AG04450 (cell line): Measurements from ENCODE around the gene ACSL1. TPM values are rescaled to one million over a fixed set of nuclear protein-coding genes. Genes with fewer than 3 reads are reported as not detected.
A peak's percentile ranks its signal among the peaks of the same experiment; 100 is the strongest.

ENCODE experiments used
- CTCF ChIA-PET: fragments of 300-600, 350-600 bp; formaldehyde crosslinking; extraction: SDS; loops from one replicate; lab custom pipeline; 2022; ENCODE audit warnings: antibody characterized with exemption, inconsistent platforms; lab: Charles Lee
- POLR2A ChIA-PET: fragments of 350-600 bp; formaldehyde crosslinking; extraction: SDS; loops from one replicate; lab custom pipeline; 2021; ENCODE audit warnings: antibody characterized with exemption, inconsistent platforms; lab: Yijun Ruan, JAX
- DNase-seq: peaks from one replicate; pipeline ENCODE4 v3.0.0-alpha.2; 2011; ENCODE audit warnings: low read depth, low spot score
- H3K27ac ChIP-seq: one replicate; pipeline ENCODE4 v1.5.1; 2012; ENCODE audit warnings: low read depth, low read length, control low read depth
- H3K27me3 ChIP-seq: one replicate; pipeline ENCODE4 v1.6.0; 2012; ENCODE audit warnings: low read length; ENCODE audit not compliant: control insufficient read depth, insufficient read depth
- H3K4me3 ChIP-seq: 2 replicates; pipeline ENCODE4 v1.5.1; 2011; ENCODE audit warnings: mild to moderate bottlenecking, low read depth, low read length, control low read depth
- H3K9me3 ChIP-seq: 2 replicates; pipeline ENCODE4 v1.5.1; 2012; ENCODE audit warnings: low read length; ENCODE audit not compliant: control insufficient read depth, insufficient read depth
- CTCF ChIP-seq: IDR thresholded peaks from 2 replicates; pipeline ENCODE4 v1.5.1; 2011; ENCODE audit warnings: low read depth, low read length, control low read depth, inconsistent platforms
- polyA plus RNA-seq: library from polyadenylated mRNA; depleted of rRNA; stranded (reverse); fragments of >200 nt; gene quantifications from 2 replicates; pipeline ENCODE4 v1.2.3, GENCODE V29; 2011

ACSL1 gene
- polyA plus RNA-seq, 1 experiment: 23.9 TPM

GRCh38 chr4:184833046-184833838, 7.5 kb upstream of the ACSL1 start:
- TF ChIP-seq CTCF: no peak
- Histone ChIP-seq H3K9me3 (no peaks in the 10 kb centered on the region), H3K27me3 (peaks cover 7% of the 10 kb centered on the region), H3K27ac (no peak overlapping the region), H3K4me3 (no peak overlapping the region)
- DNase-seq: no peak
- ChIA-PET POLR2A (interaction anchor here (1.2 kb wide), 1 partner anchor 99 kb away, joined by 4 read pairs; the partner anchor contains the start of gene CENPU), CTCF (no interaction called here)

DNA sequence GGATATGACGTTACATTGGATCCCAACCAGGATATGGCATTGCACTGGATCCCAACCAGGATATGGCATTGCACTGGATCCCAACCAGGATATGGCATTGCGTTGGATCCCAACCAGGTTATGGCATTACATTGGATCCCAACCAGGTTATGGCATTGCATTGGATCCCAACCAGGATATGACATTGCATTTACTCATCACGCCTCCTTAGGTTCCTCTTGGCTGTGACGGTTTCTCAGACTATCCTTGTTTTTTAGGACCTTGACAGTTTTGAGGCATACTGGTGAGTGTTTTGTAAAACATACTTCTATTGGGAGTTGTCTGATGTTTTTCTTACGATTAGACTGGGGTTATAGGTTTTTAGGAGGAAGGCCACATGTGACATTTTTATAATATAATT, 5.4 kb upstream of the ACSL1 start:
- ChIA-PET POLR2A (no interaction called here), CTCF (no interaction called here)
- Histone ChIP-seq H3K27me3 (peaks cover 11% of the 10 kb centered on the region), H3K27ac (no peak overlapping the region), H3K9me3 (no peaks in the 10 kb centered on the region), H3K4me3 (no peak overlapping the region)
- no peak for TF ChIP-seq CTCF
- no peak for DNase-seq

DNA sequence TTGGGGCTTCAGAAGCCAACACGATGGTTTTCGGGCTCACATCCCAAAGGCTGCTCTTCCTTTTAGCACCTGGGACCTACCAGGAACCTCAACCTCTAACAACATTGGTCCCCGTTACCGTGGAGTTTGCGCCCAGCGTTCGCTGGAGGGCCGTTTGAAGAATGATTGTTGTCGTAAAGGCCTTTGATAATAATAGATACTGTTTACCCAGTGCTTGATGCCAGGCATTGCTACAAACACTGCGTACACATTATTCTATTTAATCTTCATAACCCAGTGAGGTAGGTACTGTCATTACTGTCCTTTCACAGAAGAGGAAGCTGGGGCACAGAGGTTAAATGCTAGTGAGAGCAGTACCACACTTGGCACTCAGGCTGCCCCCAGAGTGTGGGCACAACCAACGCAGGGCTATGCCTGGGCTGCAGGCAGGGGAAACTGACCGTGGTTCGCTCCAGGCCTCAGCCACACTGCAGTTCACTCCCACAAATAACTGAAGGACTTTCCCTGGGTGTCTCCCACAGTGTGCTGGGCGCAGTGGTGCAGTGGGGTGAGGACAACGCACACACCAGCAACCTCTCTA, 1.0 kb upstream of the ACSL1 start:
- Histone ChIP-seq H3K27me3 (peaks cover 6% of the 10 kb centered on the region), H3K4me3 (peak overlapping the region; percentile 63)
- POLR2A ChIA-PET: interaction anchor here (1.8 kb wide), 1 partner anchor 19 kb away, joined by 4 read pairs; no protein-coding TSS in a partner anchor

GRCh38 chr4:184825141-184825895, 450 bp downstream of the ACSL1 start:
- POLR2A ChIA-PET: interaction anchor here (0.8 to 1.8 kb wide), 3 partner anchors 20 to 91 kb away, joined by 3 to 4 read pairs (median 3); partner anchors contain the start of gene CENPU
- H3K4me3 ChIP-seq: peak overlapping the region; percentile 65
- no peak for DNase-seq
- CTCF ChIA-PET: interaction anchor here (0.7 to 1.2 kb wide), 2 partner anchors 17 to 80 kb away, joined by 3 read pairs; no protein-coding TSS in a partner anchor
- H3K9me3 ChIP-seq: no peaks in the 10 kb centered on the region
- TF ChIP-seq CTCF: no peak
- no peak overlapping the region for H3K27ac ChIP-seq
- H3K27me3 ChIP-seq: peaks cover 4% of the 10 kb centered on the region

More for the DNA sequence above, 1.0 kb upstream of the ACSL1 start:
- TF ChIP-seq CTCF: no peak
- CTCF ChIA-PET: interaction anchor here (1.2 kb wide), 1 partner anchor 19 kb away, joined by 3 read pairs; no protein-coding TSS in a partner anchor
- DNase-seq: no peak
- no peak overlapping the region for H3K27ac ChIP-seq
- H3K9me3 ChIP-seq: no peaks in the 10 kb centered on the region
